Spleen (tissue), 11 donors: ENCODE data around the gene RBBP8NL. TPM values are rescaled to one million over a fixed set of nuclear protein-coding genes. Genes with fewer than 3 reads are reported as not detected.

Experiments used
- DNase-seq: peaks from one replicate; pipeline ENCODE4 v3.0.0-alpha.2; 2020
- H3K27ac ChIP-seq, 8 donors: fragments of 200-600 bp; sonication (generic) in 7 of 8; 1 replicate in 4 of 8; 2 replicates in 4 of 8; pipeline versions ENCODE4 v1.5.0 to v1.8.0; 2016 to 2021; ENCODE audit warnings: inconsistent platforms in 4 of 8, mild to moderate bottlenecking in 4 of 8, moderate library complexity in 1 of 8
- H3K27me3 ChIP-seq, 7 donors: fragments of 200-600 bp; sonication (generic) in 6 of 7; replicated peaks in 1 of 7; 1 replicate in 4 of 7; 2 replicates in 3 of 7; pipeline versions ENCODE4 v1.5.0 to v1.8.0; 2016 to 2021; ENCODE audit warnings: inconsistent platforms in 3 of 7, mild to moderate bottlenecking in 1 of 7
- H3K36me3 ChIP-seq, 6 donors: fragments of 200-600 bp; sonication (generic) in 5 of 6; 1 replicate in 4 of 6; 2 replicates in 2 of 6; pipeline versions ENCODE4 v1.5.0 to v1.8.0; 2016 to 2021; ENCODE audit warnings: inconsistent platforms in 2 of 6
- H3K4me1 ChIP-seq, 6 donors: fragments of 200-600 bp; sonication (generic) in 5 of 6; 1 replicate in 3 of 6; 2 replicates in 3 of 6; pipeline versions ENCODE4 v1.5.0 to v1.8.0; 2016 to 2021; ENCODE audit warnings: inconsistent platforms in 3 of 6
- H3K4me3 ChIP-seq, 8 donors: fragments of 200-600 bp; sonication (generic) in 7 of 8; 1 replicate in 4 of 8; 2 replicates in 4 of 8; pipeline versions ENCODE4 v1.5.0 to v1.8.0; 2016 to 2021; ENCODE audit warnings: inconsistent platforms in 4 of 8, mild to moderate bottlenecking in 4 of 8, moderate library complexity in 2 of 8
- H3K9me3 ChIP-seq, 8 donors: fragments of 200-600 bp; sonication (generic) in 7 of 8; 1 replicate in 4 of 8; 2 replicates in 4 of 8; pipeline versions ENCODE4 v1.5.0 to v1.8.0; 2016 to 2021; ENCODE audit warnings: inconsistent platforms in 4 of 8
- CTCF ChIP-seq, 11 experiments: fragments of 200-600 bp in 7 of 11; fragments of 450-650 bp in 4 of 11; sonication (generic) in 4 of 11; IDR thresholded peaks in 8 of 11; conservative IDR thresholded peaks in 3 of 11; 1 replicate in 7 of 11; 2 replicates in 4 of 11; pipeline versions ENCODE4 v1.4.0 to v1.8.0; 2016 to 2021; ENCODE audit warnings: antibody characterized with exemption in 11 of 11, inconsistent platforms in 4 of 11, mild to moderate bottlenecking in 1 of 11
- POLR2A ChIP-seq, 3 donors: fragments of 450-650 bp; IDR thresholded peaks; one replicate each; pipeline ENCODE4 v1.5.1; 2017; ENCODE audit warnings: antibody characterized with exemption in 3 of 3, mild to moderate bottlenecking in 1 of 3
- POLR2AphosphoS5 ChIP-seq, 3 donors: sonication (generic); formaldehyde crosslinking; IDR thresholded peaks; one replicate each; pipeline ENCODE4 v1.5.1; 2017; ENCODE audit warnings: antibody characterized with exemption in 3 of 3
- WGBS, 5 donors: extraction: QIAGEN DNeasy Blood & Tissue Kit in 3 of 5; methylation state at CpG; one replicate each; pipeline versions ENCODE4 v1.1.5 to v1.1.7; 2013 to 2018; 5-methylcytosine and 5-hydroxymethylcytosine counted together
- intact Hi-C: fragments of 100-400 bp; cut with DNase I; formaldehyde crosslinking; loops from one replicate; pipeline ENCODE4 v1.15.0; 2023; ENCODE audit warnings: low total_unique reads
- polyA plus RNA-seq, 3 donors: library from polyadenylated mRNA; stranded (reverse); fragments of 200-250 nt; gene quantifications; one replicate each; pipeline ENCODE4 v1.2.1, GENCODE V29; 2013
- total RNA-seq, 7 donors: library from RNA; depleted of rRNA in 3 of 7; stranded (reverse); fragments of >200 nt in 3 of 7; fragmentation: NEBNext Ultra II Directional in 4 of 7; extraction: Animal tissue kit (Norgen Biotek cat#: 25700) in 4 of 7; gene quantifications; one replicate each; pipeline versions ENCODE4 v1.1.0 to v1.2.1, GENCODE V29; 2016 to 2021
- donor health status: healthy with polysubstance abuse.
- donor health status: DM: no; HTN: no; CAD: no; lungs with moderate emphysema.
- donor health status: DM: no; HTN: no; CAD: no.
- donor health status: Bipolar disorder and iron deficiency.
- donor health status: healthy.
- donor health status: DM: no; HTN: no; CAD: no.
- donor health status: DM: yes; HTN: yes; CAD: no.

RBBP8NL gene
- total and polyA plus RNA-seq, 10 donors: 0.03 TPM; not detected in 9

- Histone ChIP-seq H3K4me1 (no peaks in the 10 kb centered on the region), H3K36me3 (no peaks in the 10 kb centered on the region), H3K27ac (no peak overlapping the region), H3K27me3 (peaks cover 0 to 80% (median 4%) of the 10 kb centered on the region in 7 donors), H3K9me3 (no peaks in the 10 kb centered on the region), H3K4me3 (no peak overlapping the region)
- intact Hi-C loops: no loop called here
- WGBS, 5 donors: 59 to 65% (median 61%) methylated on average over 17 to 41 of the region's 41 CpGs
- no peak for DNase-seq
- no peak for TF ChIP-seq CTCF (IDR thresholded peaks at IDR 0.05 in 8 of 11, conservative IDR thresholded peaks at IDR 0.05 in 3 of 11)
- TF ChIP-seq POLR2A (IDR thresholded peaks at IDR 0.05): no peak
- TF ChIP-seq POLR2AphosphoS5 (IDR thresholded peaks at IDR 0.05): no peak
Observed at GRCh38 chr20:62458275-62459251, 31.2 kb upstream of the RBBP8NL start.

GRCh38 chr20:62457831-62458230 lies 30.5 kb upstream of the RBBP8NL start:
- DNase-seq: no peak
- intact Hi-C loops: no loop called here
- Histone ChIP-seq H3K27ac (no peak overlapping the region), H3K4me1 (no peaks in the 10 kb centered on the region), H3K36me3 (no peaks in the 10 kb centered on the region), H3K4me3 (no peak overlapping the region), H3K9me3 (no peaks in the 10 kb centered on the region), H3K27me3 (peaks cover 0 to 87% (median 11%) of the 10 kb centered on the region in 7 donors)
- TF ChIP-seq POLR2AphosphoS5 (IDR thresholded peaks at IDR 0.05) (no peak), POLR2A (IDR thresholded peaks at IDR 0.05) (no peak), CTCF (IDR thresholded peaks at IDR 0.05 in 8 of 11, conservative IDR thresholded peaks at IDR 0.05 in 3 of 11) (no peak)
- 76 to 86% (median 82%) methylated on average over 15 to 20 of the region's 20 CpGs for WGBS, 5 donors

GRCh38 chr20:62457098-62457497 lies 29.8 kb upstream of the RBBP8NL start:
- intact Hi-C loops: no loop called here
- TF ChIP-seq CTCF (IDR thresholded peaks at IDR 0.05 in 8 of 11, conservative IDR thresholded peaks at IDR 0.05 in 3 of 11) (no peak), POLR2A (IDR thresholded peaks at IDR 0.05) (no peak), POLR2AphosphoS5 (IDR thresholded peaks at IDR 0.05) (no peak)
- no peak overlapping the region for H3K27ac ChIP-seq
- no peaks in the 10 kb centered on the region for H3K9me3 ChIP-seq
- WGBS, 5 donors: 82 to 92% (median 88%) methylated on average over 16 to 17 of the region's 17 CpGs
- H3K4me3 ChIP-seq: no peak overlapping the region
- no peak for DNase-seq
- no peaks in the 10 kb centered on the region for H3K4me1 ChIP-seq
- H3K36me3 ChIP-seq: no peaks in the 10 kb centered on the region
- H3K27me3 ChIP-seq: peaks cover 0 to 94% (median 18%) of the 10 kb centered on the region in 7 donors

- no peak for DNase-seq
- TF ChIP-seq POLR2A (IDR thresholded peaks at IDR 0.05): no peak
- TF ChIP-seq POLR2AphosphoS5 (IDR thresholded peaks at IDR 0.05): no peak
- TF ChIP-seq CTCF (IDR thresholded peaks at IDR 0.05 in 8 of 11, conservative IDR thresholded peaks at IDR 0.05 in 3 of 11): no peak
- Histone ChIP-seq H3K36me3 (no peaks in the 10 kb centered on the region), H3K9me3 (no peaks in the 10 kb centered on the region), H3K27ac (no peak overlapping the region), H3K4me3 (no peak overlapping the region), H3K27me3 (peaks cover 0 to 92% (median 22%) of the 10 kb centered on the region in 7 donors), H3K4me1 (no peaks in the 10 kb centered on the region)
- intact Hi-C loops: no loop called here
- 69 to 83% (median 73%) methylated on average over 12 to 15 of the region's 15 CpGs for WGBS, 5 donors
Observed at GRCh38 chr20:62455929-62456328, 28.6 kb upstream of the RBBP8NL start.
